Right renal cortex interstitium (tissue), 3 donors: ENCODE results near the gene RGR. TPM values are rescaled to one million over a fixed set of nuclear protein-coding genes. Genes with fewer than 3 reads are reported as not detected.

ENCODE experiments used
- DNase-seq, 3 donors: peaks; one replicate each; pipeline ENCODE4 v3.0.0-alpha.2; 2013; ENCODE audit warnings: low read depth in 3 of 3, low spot score in 2 of 3
- polyA plus RNA-seq, 3 donors: library from polyadenylated mRNA; unstranded; fragments of 120-200 nt; gene quantifications; one replicate each; pipeline ENCODE4 v1.2.1, GENCODE V29; 2013; ENCODE audit not compliant: insufficient read length in 3 of 3

The RGR gene
- polyA plus RNA-seq: not detected

GRCh38 chr10:84244651-84245270 lies at the start of gene RGR:
RGR (plus strand) TSS chr10:84245053; CDS start chr10:84245091, 38 bp downstream.
- DNase-seq: no peak

DNA sequence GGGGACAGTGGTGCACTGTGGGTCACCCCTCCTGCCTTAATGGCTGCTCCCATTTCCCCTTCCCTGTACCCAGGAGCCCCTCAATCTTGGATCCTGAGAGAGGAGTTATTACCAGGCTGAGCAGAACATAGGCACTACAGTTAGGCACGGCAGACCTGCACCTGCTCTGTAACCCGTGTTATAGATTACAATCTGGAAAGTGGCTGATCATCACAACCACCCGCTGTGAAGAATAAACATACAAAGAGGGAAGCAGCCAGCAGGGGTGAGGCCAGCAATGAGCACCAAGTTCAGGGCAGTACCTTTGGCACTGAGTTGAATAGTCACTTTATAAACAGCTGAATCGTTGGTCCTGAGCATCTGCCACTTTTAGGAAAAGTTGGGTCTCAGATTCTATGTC lies 48.8 kb upstream of the RGR start:
- no peak for DNase-seq

DNA sequence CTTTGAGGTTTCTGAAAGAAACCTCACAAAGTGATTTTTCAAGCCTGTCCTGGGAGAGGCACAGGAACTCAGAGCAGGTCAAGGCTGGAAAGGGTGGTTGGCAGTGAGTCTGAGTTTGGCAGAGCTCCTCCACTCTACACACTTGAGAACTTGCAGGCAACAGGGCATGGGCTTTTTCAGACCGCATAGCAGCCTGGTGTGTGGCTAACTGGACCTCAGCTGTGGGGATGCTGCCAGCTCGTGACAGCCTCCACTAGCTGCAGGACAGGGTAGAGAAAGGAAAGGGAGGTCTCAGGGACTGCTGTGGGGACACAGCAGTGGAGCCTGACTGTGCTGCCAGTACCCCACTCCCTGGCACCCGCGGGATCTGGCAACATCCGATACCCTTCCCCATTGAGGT lies 47.9 kb upstream of the RGR start:
- no peak for DNase-seq

- DNase-seq: no peak
Measured at GRCh38 chr10:84197643-84198042, 47.2 kb upstream of the RGR start.

- no peak for DNase-seq
Measured at GRCh38 chr10:84198206-84198915, 46.5 kb upstream of the RGR start.

DNA sequence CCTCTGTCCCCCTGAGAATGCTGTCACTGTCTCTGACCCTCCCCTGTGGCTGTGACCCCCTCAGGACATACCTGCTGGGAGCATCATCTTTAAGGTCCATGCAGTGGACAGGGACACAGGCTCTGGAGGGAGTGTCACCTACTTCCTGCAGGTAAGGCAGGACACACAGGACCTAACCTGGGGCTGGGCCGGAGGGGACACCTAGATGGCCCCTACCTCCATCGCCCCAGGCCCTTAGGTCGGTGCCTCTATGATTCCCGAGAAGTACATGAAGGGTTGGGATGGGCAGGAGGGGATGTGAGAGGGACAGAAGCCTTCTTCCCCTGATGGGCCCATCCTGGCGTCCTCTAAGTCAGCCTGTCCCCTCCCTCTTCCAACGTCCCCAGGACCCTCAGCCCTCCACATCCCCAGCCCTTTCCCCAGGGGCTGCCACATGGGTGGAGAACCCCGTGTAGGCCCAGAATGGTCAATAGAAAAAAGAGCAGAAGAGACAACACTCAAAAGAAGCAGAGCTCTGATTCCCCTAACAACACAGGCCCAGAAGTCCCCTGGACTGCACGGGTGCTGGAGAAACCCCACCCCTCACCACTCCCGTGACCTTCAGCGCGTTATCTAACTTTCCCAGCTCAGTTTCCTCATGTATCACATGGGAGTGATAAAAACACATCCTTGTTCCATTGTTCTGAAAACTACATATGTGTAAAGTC lies 44.2 kb upstream of the RGR start:
- DNase-seq: no peak

- DNase-seq: no peak
Measured at GRCh38 chr10:84201244-84201606, 43.6 kb upstream of the RGR start.

- DNase-seq: no peak
Measured at GRCh38 chr10:84201682-84202081, 43.2 kb upstream of the RGR start.

GRCh38 chr10:84202349-84202748 lies 42.5 kb upstream of the RGR start:
- DNase-seq: no peak

- DNase-seq: no peak
Measured at GRCh38 chr10:84204122-84204521, 40.7 kb upstream of the RGR start.

- no peak for DNase-seq
Measured at GRCh38 chr10:84204610-84205009, 40.2 kb upstream of the RGR start.

DNA sequence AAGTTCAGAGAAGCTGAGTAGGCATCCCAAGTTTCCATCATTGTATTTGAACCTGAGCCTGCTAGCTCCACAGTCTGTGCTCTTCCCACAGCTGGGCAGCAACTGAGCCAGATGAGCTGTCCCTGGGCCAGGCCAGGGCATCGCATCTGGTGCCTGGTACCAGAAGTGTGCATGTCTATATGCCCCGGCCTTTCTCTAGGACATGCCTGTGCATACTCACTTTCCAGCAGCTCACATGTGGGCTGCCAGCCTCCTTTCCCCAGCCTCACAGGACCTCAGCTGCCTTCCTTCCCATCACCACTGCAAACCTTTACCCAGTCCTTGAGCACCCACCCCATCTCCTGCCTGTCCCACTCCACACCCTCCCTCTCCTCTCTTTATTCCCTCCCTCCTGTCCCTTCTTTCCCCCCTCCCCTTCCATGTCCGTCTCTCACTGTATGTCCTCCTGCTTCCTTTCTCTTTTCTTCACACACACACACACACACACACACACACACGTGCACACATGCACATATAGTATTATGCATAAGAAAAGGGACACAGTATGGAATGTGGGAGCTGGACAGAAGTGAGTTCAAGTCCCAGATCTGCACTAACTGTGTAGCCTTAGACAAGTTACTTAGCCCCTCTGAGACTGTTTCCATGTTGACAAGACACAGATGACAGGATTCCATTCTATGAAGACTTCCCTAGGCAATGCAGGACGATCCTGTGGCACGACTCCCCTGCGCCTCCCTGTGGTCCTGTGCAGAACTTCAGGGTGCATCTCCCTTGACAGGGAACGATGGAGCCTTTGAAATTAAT lies 39.6 kb upstream of the RGR start:
- DNase-seq: no peak

GRCh38 chr10:84205853-84206525 lies 38.9 kb upstream of the RGR start:
- no peak for DNase-seq

GRCh38 chr10:84208023-84208422 lies 36.8 kb upstream of the RGR start:
- no peak for DNase-seq

GRCh38 chr10:84211566-84211965 lies 33.3 kb upstream of the RGR start:
- DNase-seq: no peak

GRCh38 chr10:84212014-84212413 lies 32.8 kb upstream of the RGR start:
- DNase-seq: no peak

DNA sequence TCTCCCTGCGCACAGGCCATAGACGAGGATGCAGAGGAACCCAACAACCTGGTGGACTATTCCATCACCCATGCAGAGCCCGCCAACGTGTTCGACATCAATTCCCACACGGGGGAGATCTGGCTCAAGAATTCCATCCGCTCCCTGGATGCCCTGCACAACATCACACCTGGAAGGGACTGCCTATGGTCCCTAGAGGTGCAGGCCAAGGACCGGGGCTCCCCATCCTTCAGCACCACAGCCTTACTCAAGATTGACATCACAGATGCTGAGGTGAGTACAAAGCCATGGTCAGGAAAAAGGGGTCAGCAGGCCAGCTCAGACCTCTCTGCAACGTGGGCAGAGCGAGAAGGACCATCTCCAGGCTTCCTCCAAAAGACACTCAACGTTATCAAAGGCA lies 31.8 kb upstream of the RGR start:
- no peak for DNase-seq

DNA sequence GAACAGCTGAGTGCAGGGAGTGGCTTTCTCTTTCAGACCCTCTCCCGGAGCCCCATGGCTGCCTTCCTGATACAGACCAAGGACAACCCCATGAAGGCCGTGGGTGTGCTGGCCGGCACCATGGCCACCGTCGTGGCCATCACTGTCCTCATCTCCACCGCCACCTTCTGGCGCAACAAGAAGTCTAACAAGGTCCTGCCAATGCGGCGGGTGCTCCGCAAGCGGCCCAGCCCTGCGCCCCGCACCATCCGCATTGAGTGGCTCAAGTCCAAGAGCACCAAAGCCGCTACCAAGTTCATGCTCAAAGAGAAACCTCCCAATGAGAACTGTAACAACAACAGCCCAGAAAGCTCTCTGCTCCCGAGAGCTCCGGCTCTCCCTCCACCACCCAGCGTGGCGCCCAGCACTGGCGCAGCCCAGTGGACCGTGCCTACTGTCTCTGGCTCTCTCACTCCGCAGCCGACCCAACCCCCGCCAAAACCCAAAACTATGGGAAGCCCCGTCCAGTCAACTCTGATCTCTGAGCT lies 30.7 kb upstream of the RGR start:
- DNase-seq: no peak

DNA sequence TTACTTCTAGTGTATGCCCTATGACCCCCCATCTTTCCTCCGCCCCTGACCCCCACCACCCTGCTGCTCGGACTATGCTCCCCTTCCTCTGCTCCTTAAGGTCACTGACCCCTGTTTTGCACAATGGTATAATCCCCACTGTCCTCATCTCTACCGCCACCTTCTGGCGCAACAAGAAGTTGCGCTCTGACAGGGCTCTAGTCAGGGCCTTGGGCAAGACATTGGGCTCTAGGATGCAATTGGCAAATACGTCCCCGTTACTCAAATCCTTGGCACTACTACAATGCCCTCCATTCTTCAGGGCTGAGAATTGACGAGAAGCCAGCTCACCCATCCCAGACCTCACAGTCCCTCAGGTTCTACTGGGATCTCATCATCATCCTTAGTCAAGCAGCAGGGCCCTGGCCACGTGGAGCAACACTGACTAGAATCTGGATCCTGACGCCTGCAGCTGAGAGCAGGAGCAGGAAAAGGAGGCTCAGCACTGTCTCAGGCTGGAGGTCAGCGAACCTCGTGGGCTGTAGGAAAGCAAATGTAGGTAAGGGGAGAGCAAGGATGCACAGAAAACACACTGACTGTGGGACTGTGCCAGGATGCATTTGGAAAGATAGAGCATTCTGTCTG lies 30.1 kb upstream of the RGR start:
- DNase-seq: no peak

GRCh38 chr10:84216834-84217233 lies 28.0 kb upstream of the RGR start:
- no peak for DNase-seq
